ENCODE data around the gene STX11.

STX11 gene

GRCh38 chr6:144155529-144155928 lies 5.2 kb downstream of the STX11 start:
- H3K4me1 ChIP-seq (ENCODE audit: control insufficient read depth, insufficient read depth, low read length): peaks cover 23% of the 10 kb centered on the region
- no peaks in the 10 kb centered on the region for H3K9me3 ChIP-seq (ENCODE audit: control insufficient read depth, insufficient read depth, low read depth, low read length)
- peaks cover 22% of the 10 kb centered on the region for H3K27me3 ChIP-seq (ENCODE audit: control insufficient read depth, insufficient read depth, low read length)
- no peaks in the 10 kb centered on the region for H3K36me3 ChIP-seq (ENCODE audit: control insufficient read depth, insufficient read depth, low read length)
- no peak overlapping the region for H3K4me3 ChIP-seq (ENCODE audit: low read depth, low read length)
- H3K27ac ChIP-seq (ENCODE audit: low read depth, low read length): no peak overlapping the region
- H3K9ac ChIP-seq (ENCODE audit: low read length): no peak overlapping the region

- no peak overlapping the region for H3K27ac ChIP-seq (ENCODE audit: low read depth, low read length)
- H3K36me3 ChIP-seq (ENCODE audit: control insufficient read depth, insufficient read depth, low read length): no peaks in the 10 kb centered on the region
- H3K4me1 ChIP-seq (ENCODE audit: control insufficient read depth, insufficient read depth, low read length): peaks cover 18% of the 10 kb centered on the region
- H3K9me3 ChIP-seq (ENCODE audit: control insufficient read depth, insufficient read depth, low read depth, low read length): no peaks in the 10 kb centered on the region
- no peak overlapping the region for H3K4me3 ChIP-seq (ENCODE audit: low read depth, low read length)
- peaks cover 14% of the 10 kb centered on the region for H3K27me3 ChIP-seq (ENCODE audit: control insufficient read depth, insufficient read depth, low read length)
- no peak overlapping the region for H3K9ac ChIP-seq (ENCODE audit: low read length)
Measured at GRCh38 chr6:144156338-144156737, 6.0 kb downstream of the STX11 start.

DNA sequence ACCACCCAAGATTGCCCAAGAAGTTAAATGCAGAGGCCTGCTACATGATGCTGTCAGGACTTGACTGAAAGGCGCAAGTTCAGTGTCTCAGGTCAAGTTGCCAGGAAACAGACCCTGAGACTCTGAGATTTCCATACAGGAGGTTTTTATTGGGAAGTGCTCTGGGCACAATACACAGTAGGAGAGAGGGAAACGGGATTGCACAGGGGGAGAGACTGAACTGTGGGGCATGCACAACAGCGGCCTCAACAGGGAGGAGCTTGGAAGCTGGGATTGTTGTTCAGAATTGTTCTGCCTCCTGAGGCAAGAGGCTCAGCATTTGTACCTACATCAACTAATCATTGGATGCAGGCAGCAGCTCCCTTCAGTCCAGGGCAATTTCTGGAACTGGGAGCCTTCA lies 6.7 kb downstream of the STX11 start:
- peaks cover 7% of the 10 kb centered on the region for H3K27me3 ChIP-seq (ENCODE audit: control insufficient read depth, insufficient read depth, low read length)
- no peak overlapping the region for H3K4me3 ChIP-seq (ENCODE audit: low read depth, low read length)
- H3K36me3 ChIP-seq (ENCODE audit: control insufficient read depth, insufficient read depth, low read length): no peaks in the 10 kb centered on the region
- no peak overlapping the region for H3K27ac ChIP-seq (ENCODE audit: low read depth, low read length)
- no peaks in the 10 kb centered on the region for H3K9me3 ChIP-seq (ENCODE audit: control insufficient read depth, insufficient read depth, low read depth, low read length)
- no peak overlapping the region for H3K9ac ChIP-seq (ENCODE audit: low read length)
- peaks cover 17% of the 10 kb centered on the region for H3K4me1 ChIP-seq (ENCODE audit: control insufficient read depth, insufficient read depth, low read length)

DNA sequence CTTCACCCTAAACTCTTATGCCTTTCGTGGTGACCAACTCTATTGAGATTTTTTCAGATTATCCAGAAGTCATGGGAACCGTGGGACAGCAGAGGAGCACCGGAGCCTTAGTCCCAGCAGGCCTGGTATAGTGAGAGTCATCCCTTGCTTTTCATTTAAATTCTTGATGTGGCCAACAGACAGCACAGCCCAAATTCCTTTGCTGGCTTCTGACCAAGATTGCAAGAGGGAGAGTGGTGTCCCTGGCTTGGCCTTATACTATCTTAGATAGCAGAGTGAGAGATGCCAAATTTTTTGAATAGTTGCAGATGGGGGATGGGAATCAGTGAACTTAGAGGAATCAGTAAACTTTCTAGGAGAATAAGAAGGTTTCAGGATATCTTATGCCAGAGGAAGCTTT lies 7.8 kb downstream of the STX11 start:
- H3K4me3 ChIP-seq (ENCODE audit: low read depth, low read length): no peak overlapping the region
- peak overlapping the region; percentile 12; the same call in 1 of the 2 replicates for H3K27ac ChIP-seq (ENCODE audit: low read depth, low read length)
- no peak overlapping the region for H3K9ac ChIP-seq (ENCODE audit: low read length)
- H3K27me3 ChIP-seq (ENCODE audit: control insufficient read depth, insufficient read depth, low read length): peaks cover 1% of the 10 kb centered on the region; the same call in 1 of the 2 replicates
- no peaks in the 10 kb centered on the region for H3K36me3 ChIP-seq (ENCODE audit: control insufficient read depth, insufficient read depth, low read length)
- H3K4me1 ChIP-seq (ENCODE audit: control insufficient read depth, insufficient read depth, low read length): peaks cover 17% of the 10 kb centered on the region
- no peaks in the 10 kb centered on the region for H3K9me3 ChIP-seq (ENCODE audit: control insufficient read depth, insufficient read depth, low read depth, low read length)

DNA sequence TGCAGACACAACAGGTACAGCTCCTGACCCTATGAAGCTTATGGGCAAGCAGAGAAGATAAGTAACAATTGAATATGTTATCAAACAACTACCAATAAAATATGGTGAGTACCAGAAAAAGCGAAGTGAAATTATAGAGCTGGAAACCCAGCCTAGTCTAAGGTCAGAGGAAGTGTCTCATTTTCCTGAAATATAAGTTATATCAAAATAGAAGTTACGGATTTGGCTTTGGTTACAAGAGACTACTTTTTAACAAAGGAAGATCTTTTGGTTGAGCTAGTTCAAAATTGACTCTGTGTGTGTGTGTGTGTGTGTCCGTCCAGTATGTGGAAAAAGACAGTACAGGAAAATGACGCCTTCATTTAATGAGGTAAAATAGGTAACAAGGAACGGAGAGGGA lies 8.9 kb downstream of the STX11 start:
- H3K27me3 ChIP-seq (ENCODE audit: control insufficient read depth, insufficient read depth, low read length): no peaks in the 10 kb centered on the region
- no peaks in the 10 kb centered on the region for H3K9me3 ChIP-seq (ENCODE audit: control insufficient read depth, insufficient read depth, low read depth, low read length)
- H3K36me3 ChIP-seq (ENCODE audit: control insufficient read depth, insufficient read depth, low read length): no peaks in the 10 kb centered on the region
- H3K4me1 ChIP-seq (ENCODE audit: control insufficient read depth, insufficient read depth, low read length): peaks cover 17% of the 10 kb centered on the region
- H3K4me3 ChIP-seq (ENCODE audit: low read depth, low read length): no peak overlapping the region
- H3K27ac ChIP-seq (ENCODE audit: low read depth, low read length): no peak overlapping the region
- H3K9ac ChIP-seq (ENCODE audit: low read length): no peak overlapping the region

DNA sequence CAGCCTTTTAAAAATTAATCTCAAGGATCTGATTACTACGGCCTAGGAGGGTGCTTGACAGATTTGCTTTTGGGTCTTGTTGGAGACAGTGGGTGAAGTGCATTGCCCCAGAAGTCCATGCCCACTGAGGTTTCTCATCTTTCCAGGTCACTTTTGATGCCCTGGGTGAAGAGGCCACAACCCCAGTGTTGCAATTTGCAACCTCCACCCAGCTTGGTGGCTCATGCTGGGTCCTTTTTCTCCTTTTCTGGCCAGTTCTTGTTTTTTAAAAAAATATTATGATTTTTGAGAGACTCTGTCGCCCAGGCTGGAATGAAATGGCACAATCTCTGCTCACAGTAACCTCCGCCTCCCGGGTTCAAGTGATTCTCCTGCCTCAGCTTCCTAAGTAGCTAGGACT lies 9.4 kb downstream of the STX11 start:
- peaks cover 17% of the 10 kb centered on the region for H3K4me1 ChIP-seq (ENCODE audit: control insufficient read depth, insufficient read depth, low read length)
- H3K27ac ChIP-seq (ENCODE audit: low read depth, low read length): no peak overlapping the region
- no peak overlapping the region for H3K9ac ChIP-seq (ENCODE audit: low read length)
- no peak overlapping the region for H3K4me3 ChIP-seq (ENCODE audit: low read depth, low read length)
- no peaks in the 10 kb centered on the region for H3K9me3 ChIP-seq (ENCODE audit: control insufficient read depth, insufficient read depth, low read depth, low read length)
- no peaks in the 10 kb centered on the region for H3K36me3 ChIP-seq (ENCODE audit: control insufficient read depth, insufficient read depth, low read length)
- no peaks in the 10 kb centered on the region for H3K27me3 ChIP-seq (ENCODE audit: control insufficient read depth, insufficient read depth, low read length)

DNA sequence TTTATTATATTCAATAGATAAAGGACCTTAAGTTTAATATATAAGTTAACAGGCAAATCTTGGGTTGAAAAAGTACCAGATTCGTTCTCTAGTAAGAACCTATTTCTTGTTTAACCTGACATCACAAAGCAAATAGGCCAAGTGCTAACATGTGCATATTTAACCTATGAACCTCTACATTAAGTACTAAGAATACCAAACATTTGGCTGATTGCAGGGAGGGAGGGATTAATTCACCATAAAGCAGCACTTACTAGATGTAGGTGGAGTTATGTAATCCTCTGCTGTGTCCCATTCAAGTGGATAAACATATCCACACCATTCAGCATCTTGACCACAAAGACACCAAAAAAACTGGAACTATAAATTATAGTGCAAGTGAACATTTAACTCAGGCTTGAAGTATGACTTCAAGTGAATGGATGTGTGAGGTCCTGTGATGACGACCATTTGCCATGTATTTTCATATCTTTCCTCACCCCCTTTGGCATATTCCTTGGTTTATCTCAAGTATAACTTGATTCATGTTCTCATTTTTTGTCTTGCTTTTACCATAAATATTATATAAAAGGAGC lies 10.2 kb downstream of the STX11 start:
- Histone ChIP-seq H3K27ac (ENCODE audit: low read depth, low read length) (no peak overlapping the region), H3K4me1 (ENCODE audit: control insufficient read depth, insufficient read depth, low read length) (peaks cover 17% of the 10 kb centered on the region)

DNA sequence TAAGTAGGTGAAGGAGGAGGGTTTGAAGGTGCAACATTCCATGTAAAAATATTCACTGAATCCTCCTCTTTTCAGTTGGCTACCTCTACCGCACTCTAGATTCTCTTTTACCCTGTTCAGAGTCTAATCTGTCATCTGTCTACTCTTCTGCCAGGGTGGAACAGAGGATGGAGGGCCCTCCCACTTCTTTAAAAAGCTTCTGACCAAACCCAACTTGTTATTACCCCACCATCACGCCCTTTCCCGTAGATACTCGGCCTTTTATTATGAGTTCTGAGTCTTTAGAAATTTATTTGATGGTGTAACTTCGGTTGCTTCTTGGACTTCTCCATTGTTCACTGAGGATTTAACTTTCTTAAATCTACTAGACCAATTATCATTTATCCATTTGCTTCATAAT lies 11.7 kb downstream of the STX11 start:
- no peaks in the 10 kb centered on the region for H3K9me3 ChIP-seq (ENCODE audit: control insufficient read depth, insufficient read depth, low read depth, low read length)
- H3K9ac ChIP-seq (ENCODE audit: low read length): no peak overlapping the region
- no peaks in the 10 kb centered on the region for H3K36me3 ChIP-seq (ENCODE audit: control insufficient read depth, insufficient read depth, low read length)
- no peak overlapping the region for H3K27ac ChIP-seq (ENCODE audit: low read depth, low read length)
- no peaks in the 10 kb centered on the region for H3K27me3 ChIP-seq (ENCODE audit: control insufficient read depth, insufficient read depth, low read length)
- H3K4me1 ChIP-seq (ENCODE audit: control insufficient read depth, insufficient read depth, low read length): peaks cover 15% of the 10 kb centered on the region
- H3K4me3 ChIP-seq (ENCODE audit: low read depth, low read length): no peak overlapping the region

More for the DNA sequence above, 10.2 kb downstream of the STX11 start:
- Histone ChIP-seq H3K27me3 (ENCODE audit: control insufficient read depth, insufficient read depth, low read length) (no peaks in the 10 kb centered on the region), H3K9ac (ENCODE audit: low read length) (no peak overlapping the region), H3K9me3 (ENCODE audit: control insufficient read depth, insufficient read depth, low read depth, low read length) (no peaks in the 10 kb centered on the region), H3K36me3 (ENCODE audit: control insufficient read depth, insufficient read depth, low read length) (no peaks in the 10 kb centered on the region), H3K4me3 (ENCODE audit: low read depth, low read length) (no peak overlapping the region)

DNA sequence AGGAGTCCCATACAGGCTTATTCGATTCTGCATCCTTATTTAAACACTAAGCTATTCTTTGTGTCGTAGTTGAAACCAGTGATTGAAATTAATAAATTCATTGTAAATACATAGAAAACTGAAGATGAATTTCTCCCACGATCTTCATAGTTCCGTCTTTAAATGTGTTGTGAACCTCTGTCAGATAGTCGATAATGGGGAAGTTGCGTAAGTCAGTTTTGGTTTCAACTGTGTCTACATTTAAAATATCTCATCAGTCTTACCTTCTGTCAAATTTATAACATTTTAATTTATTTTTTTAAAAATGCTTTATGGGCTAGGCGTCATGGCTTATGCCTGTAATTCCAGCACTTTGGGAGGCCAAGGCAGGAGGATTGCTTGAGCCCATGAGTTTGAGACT lies 12.7 kb downstream of the STX11 start:
- Histone ChIP-seq H3K27me3 (ENCODE audit: control insufficient read depth, insufficient read depth, low read length) (no peaks in the 10 kb centered on the region), H3K36me3 (ENCODE audit: control insufficient read depth, insufficient read depth, low read length) (no peaks in the 10 kb centered on the region), H3K27ac (ENCODE audit: low read depth, low read length) (no peak overlapping the region), H3K4me1 (ENCODE audit: control insufficient read depth, insufficient read depth, low read length) (peaks cover 8% of the 10 kb centered on the region), H3K9ac (ENCODE audit: low read length) (no peak overlapping the region), H3K4me3 (ENCODE audit: low read depth, low read length) (no peak overlapping the region), H3K9me3 (ENCODE audit: control insufficient read depth, insufficient read depth, low read depth, low read length) (no peaks in the 10 kb centered on the region)

DNA sequence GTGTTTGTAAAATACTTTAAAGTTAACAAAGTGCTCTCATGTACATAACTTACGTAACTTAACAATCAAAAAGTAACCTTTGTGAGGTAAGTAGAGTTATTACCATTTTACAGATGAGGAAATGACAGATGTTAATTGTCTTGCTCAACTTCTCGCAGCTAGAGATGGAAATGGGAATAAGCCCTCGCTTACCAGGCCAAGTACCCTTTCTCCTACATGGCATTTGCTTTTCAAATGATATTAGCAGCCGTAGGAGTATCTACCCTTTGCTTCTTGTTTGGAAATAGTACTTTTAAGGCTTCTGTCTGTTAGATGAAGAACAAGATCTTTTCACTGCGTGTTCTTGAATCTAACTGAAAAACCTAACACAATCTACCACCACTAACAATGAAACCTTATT lies 15.5 kb downstream of the STX11 start:
- Histone ChIP-seq H3K27me3 (ENCODE audit: control insufficient read depth, insufficient read depth, low read length) (no peaks in the 10 kb centered on the region), H3K4me3 (ENCODE audit: low read depth, low read length) (no peak overlapping the region), H3K9me3 (ENCODE audit: control insufficient read depth, insufficient read depth, low read depth, low read length) (no peaks in the 10 kb centered on the region), H3K9ac (ENCODE audit: low read length) (no peak overlapping the region), H3K27ac (ENCODE audit: low read depth, low read length) (no peak overlapping the region), H3K4me1 (ENCODE audit: control insufficient read depth, insufficient read depth, low read length) (no peaks in the 10 kb centered on the region), H3K36me3 (ENCODE audit: control insufficient read depth, insufficient read depth, low read length) (no peaks in the 10 kb centered on the region)

DNA sequence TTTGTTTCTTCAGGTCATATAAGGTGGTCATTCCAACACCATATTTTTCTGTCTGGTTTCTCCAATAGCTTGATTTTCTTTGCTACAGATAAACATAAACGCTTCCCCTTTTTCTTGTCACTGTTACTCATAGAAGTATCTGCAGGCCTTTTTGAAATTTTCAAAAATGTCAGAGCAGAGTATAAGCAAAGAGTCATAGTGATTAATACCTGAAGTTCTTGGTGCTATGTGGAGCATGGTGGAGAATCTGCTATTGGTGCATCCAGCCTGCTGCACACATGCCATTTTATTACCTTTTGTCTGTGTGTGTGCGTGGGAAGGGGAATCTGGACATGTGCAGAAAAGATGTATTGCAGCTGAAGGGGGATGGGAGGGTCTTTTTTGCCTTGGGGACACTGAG lies 19.7 kb downstream of the STX11 start:
- H3K27me3 ChIP-seq (ENCODE audit: control insufficient read depth, insufficient read depth, low read length): no peaks in the 10 kb centered on the region
- no peaks in the 10 kb centered on the region for H3K9me3 ChIP-seq (ENCODE audit: control insufficient read depth, insufficient read depth, low read depth, low read length)
- H3K9ac ChIP-seq (ENCODE audit: low read length): no peak overlapping the region
- H3K27ac ChIP-seq (ENCODE audit: low read depth, low read length): no peak overlapping the region
- H3K4me1 ChIP-seq (ENCODE audit: control insufficient read depth, insufficient read depth, low read length): no peaks in the 10 kb centered on the region
- H3K4me3 ChIP-seq (ENCODE audit: low read depth, low read length): no peak overlapping the region
- no peaks in the 10 kb centered on the region for H3K36me3 ChIP-seq (ENCODE audit: control insufficient read depth, insufficient read depth, low read length)

DNA sequence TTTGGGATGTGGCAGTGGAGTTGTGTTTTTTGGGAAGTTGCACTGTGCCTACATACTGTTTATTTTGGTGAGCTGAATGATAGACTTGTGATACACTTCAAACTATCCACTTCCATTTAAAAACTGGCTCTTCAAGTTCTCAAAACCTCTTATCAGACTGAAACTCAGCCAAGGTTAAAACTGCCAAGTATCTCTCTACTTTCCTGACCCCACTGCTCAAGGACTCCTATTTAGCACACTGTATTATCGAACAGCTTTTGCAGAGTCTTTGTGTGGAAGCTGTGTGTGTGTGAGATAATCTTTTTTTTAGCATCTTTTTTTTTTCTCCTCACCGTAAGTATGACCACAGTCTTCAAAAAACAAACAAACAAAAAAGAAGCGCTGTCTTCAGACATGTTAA lies 21.1 kb downstream of the STX11 start:
- no peaks in the 10 kb centered on the region for H3K36me3 ChIP-seq (ENCODE audit: control insufficient read depth, insufficient read depth, low read length)
- H3K4me3 ChIP-seq (ENCODE audit: low read depth, low read length): no peak overlapping the region

More for the DNA sequence above, 21.1 kb downstream of the STX11 start:
- H3K9me3 ChIP-seq (ENCODE audit: control insufficient read depth, insufficient read depth, low read depth, low read length): no peaks in the 10 kb centered on the region
- no peaks in the 10 kb centered on the region for H3K27me3 ChIP-seq (ENCODE audit: control insufficient read depth, insufficient read depth, low read length)
- H3K4me1 ChIP-seq (ENCODE audit: control insufficient read depth, insufficient read depth, low read length): no peaks in the 10 kb centered on the region
- H3K9ac ChIP-seq (ENCODE audit: low read length): no peak overlapping the region
- H3K27ac ChIP-seq (ENCODE audit: low read depth, low read length): no peak overlapping the region
